DMS53 treated with DMSO at 0.1 percent for 48 hours (cell line): ENCODE measurements around the gene SH2D7.

ENCODE experiments used
- DNase-seq: peaks from one replicate; lab custom pipeline; 2025; ENCODE audit not compliant: unreplicated experiment; lab: John Stamatoyannopoulos, UW

SH2D7 gene

GRCh38 chr15:78060232-78060631, 32.1 kb upstream of the SH2D7 start:
- DNase-seq: no peak

DNA sequence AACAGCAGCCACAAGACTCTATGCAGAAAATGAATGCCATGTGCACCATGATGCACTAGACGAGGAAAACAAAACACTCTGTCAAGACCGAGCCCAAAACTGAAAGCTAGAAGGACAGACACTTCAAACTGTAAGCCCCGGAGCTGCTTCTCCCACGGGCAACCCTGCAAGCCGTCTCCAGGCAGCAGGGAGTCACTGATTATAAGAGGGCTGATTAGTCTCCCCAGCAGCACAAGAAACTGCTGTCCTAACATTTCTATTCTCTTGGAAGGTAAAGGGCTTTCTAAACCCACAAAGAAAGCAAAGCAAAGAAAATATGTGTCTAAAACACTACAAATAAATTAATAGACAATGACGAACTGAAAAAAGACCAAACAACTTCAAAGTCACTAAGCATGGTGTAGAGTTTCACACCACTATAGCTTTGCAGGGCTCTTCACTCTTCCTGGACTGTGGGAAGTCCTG, 30.4 kb upstream of the SH2D7 start:
- DNase-seq: peak; percentile 49

GRCh38 chr15:78063217-78063616, 29.1 kb upstream of the SH2D7 start:
- peak; percentile 3 for DNase-seq

DNA sequence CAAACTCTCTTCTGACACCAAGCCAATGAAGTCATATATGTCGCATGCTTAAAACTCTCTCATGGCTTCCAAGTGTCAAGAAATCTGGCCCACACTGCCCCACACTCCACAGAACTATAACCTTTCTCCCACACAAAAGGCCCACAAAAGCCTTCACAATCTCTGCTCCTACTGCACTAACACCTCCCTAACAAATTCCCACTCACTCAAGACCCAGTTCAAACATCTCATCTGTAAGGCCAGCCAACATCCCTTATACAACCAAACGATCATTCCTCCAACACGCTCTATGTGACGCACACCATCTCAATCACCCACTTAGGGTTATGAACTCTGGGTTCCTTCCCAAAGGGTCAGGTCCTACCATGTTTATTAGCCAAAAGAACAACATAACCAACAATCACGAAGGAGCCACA, 28.4 kb upstream of the SH2D7 start:
- no peak for DNase-seq

DNA sequence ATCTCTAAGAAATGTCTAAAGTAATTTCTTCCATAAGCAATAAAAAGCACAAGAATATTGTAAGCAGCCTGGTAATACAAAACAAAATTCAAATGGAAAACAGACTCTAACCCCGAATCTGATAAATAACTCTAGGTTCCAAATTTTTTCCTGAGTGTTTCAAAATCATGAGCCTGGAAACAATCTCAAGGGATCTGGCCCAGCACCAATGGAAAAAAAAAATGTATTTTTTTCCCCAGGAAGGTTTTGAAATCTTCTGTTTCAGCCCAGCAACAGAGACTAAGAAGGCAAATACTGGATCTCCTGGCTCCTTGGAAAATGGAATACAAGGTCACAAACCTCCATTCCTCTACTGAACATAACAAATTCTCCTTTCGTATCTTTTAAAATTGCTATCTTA, 27.8 kb upstream of the SH2D7 start:
- no peak for DNase-seq

DNA sequence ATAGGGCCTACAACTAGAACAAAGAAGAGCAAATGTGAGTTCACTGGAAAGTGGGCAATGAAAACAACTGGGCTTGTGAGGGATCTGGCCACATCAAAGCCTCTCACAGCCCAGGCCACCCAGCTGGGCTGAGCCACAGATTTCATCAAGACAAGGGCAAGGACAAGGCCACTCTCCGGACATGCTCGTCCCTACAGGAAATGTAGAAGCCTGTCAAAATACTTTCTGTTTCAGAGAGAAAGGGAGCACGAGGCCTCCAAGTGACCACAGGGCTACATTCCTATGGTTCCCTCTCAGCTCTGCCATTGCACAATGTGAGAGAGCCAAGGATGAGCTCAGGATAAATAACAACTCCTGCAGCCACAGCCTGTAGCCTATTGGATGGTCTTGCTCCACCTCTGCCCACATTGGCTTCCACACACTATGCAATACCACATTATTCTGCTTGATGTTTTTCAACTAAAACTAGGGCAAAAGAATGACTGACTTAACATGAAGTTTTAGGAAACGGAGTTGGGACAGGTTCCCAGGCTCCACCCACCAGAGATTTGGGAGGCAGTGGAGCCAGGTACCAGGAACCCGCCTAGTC, 27.0 kb upstream of the SH2D7 start:
- DNase-seq: no peak

- no peak for DNase-seq
These were observed 26.1 kb upstream of the SH2D7 start for GRCh38 chr15:78065973-78066946.

DNA sequence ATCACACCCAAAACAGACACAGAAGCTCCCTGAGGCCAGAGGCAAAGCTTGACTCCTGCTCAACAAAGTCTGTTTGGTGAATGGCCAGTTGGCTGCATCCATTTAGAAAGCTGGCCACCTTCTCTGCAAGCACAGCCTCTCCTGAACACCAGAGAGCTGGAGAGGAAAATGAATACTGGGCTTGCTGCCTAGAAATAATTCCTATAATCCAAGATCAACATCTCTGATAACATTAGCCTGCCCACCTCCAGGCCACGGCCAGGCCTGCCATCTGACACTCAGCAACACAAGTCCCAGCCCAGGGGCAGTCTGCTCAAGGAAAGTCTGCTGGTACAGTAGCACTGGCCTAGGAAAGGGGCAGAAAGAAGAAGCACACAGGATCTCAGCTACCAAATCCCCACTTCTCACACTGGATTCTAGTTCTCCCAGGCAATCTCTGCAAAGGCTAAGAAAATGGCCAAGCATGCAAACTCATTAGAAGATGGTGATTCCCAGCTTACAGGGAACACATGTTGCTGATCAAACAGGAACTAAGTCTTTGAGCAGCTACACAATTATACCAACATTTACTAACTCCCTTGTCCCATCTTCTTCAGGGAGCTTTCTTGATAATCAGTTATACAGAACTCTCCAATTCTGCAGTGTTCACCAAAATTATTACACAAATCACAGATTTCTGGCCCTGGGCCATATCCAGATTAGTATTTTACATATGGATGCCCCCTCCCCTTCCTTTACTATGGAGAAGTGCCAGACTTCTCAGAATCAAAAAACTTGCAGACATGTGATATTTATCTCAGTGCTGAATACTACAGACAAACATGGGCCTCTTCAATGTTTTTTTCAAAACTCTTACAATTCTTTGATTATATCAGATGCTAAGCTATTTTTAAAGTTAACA, 24.8 kb upstream of the SH2D7 start:
- no peak for DNase-seq

DNA sequence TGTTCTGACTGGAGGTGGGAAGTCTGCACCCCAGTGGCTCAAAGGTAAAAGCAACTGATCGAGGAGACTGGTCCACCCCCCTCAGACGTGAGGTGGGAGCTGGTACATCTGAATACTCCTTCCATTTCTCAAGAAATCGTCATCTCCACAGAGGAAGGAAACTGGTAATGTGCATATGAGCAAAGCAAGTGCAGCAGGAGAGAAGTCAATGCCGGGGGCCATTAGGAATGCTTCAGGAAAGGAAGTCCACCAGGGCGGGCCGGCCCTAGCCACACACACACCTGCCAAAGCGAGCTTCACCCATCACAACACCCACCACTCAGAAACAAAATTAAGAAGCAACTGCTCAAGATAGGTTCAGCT, 23.3 kb upstream of the SH2D7 start:
- DNase-seq: no peak

DNA sequence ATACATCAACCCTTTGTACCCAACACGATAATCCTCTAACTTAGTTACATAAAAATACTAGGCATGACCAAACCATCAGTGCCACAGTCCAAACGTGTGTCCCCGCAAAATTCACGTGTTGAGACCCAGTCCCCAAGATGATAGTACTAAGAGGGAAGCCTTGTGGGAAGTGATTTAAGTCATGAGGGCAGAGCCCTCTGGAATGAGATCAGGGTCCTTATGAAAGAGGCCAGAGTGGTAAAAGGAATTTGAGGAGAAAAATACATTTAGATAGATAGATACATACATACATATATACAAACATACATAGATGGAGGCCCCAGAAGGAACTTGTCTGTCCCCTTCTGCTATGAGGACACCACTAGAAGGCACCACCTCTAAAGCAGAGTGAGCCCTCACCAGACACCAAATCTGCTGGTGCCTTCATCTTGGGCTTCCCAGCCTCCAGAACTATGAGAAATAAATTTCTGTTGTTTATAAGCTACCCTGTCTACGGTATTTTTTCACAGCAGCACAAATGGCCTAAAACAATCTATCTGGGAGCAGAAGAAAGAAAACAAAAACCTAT, 22.8 kb upstream of the SH2D7 start:
- DNase-seq: no peak

- DNase-seq: peak; percentile 19
These were observed 22.2 kb upstream of the SH2D7 start for GRCh38 chr15:78070049-78070700.

- no peak for DNase-seq
These were observed 21.0 kb upstream of the SH2D7 start for GRCh38 chr15:78071383-78071782.

DNA sequence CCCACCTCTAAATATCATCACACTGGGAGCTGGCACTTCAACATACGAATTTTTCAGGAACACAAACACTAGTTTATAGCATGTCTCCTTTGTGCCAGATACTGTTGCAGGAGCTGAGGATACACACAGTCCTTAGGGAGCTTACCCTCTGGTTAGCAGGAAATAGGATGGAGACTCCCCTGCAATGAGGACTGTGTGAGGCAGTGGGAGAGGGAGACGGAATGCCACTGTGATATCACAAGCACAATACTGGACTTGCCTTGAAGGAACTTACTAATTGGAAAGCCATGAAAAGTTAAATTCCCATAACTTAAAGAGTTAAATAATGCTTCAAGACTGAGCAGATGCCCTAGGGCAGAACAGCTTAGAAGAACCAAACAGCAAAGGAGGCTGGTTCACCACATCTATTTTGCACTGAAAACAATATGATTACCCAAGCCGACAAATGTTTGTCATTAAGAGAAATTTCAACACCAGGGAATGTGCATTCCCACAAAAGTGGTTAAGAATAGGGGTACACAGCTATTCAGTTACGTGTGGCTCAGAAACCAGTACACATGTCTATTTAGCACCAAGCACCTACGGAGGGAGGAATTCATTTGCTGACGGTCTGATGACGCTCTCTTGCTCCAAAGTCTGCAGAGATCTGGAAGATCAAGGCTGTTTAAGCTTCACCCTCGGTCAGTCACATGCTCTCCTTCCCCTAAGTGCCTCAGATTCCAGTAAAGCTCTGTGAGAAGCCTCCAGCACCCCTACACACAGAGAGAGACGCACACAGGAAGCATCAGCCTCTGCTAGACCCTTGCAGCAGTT, 20.1 kb upstream of the SH2D7 start:
- DNase-seq: no peak

GRCh38 chr15:78073046-78073787, 19.1 kb upstream of the SH2D7 start:
- no peak for DNase-seq

DNA sequence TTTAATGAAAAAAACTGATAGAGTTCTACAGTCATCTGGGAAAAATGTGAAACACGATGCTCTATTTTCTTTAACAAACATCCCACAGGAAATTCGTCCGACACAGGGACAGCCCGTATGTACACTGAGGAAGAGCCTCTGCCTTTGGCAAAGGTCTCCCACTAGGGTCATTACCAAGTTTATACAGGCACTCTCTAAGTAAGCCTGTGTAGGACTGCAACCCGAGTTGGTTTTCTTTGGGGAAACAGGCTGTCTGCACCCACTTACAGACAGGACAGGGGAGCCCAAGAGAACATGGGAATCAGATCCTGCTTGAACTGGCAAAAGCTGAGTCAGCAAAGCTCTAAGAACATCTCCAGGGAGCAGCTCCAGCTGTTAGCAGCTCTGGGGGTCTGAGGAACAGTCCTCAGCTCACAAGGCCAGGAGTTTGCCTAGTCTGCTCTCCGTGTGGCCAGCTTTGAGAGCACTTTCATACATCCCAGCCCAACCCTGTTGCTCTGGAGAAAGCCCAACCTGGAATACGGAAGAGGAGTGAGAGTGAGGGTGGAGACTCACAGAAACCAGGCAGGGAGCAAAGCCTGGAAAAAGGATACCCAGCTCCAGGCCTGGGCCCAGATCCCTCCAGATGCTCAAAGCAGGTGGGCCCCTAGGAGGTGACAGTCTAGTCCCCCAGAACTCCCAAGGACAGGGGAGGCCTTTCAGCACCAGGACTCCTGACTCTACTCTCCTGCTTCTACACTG, 16.7 kb upstream of the SH2D7 start:
- DNase-seq: peak; percentile 10

DNA sequence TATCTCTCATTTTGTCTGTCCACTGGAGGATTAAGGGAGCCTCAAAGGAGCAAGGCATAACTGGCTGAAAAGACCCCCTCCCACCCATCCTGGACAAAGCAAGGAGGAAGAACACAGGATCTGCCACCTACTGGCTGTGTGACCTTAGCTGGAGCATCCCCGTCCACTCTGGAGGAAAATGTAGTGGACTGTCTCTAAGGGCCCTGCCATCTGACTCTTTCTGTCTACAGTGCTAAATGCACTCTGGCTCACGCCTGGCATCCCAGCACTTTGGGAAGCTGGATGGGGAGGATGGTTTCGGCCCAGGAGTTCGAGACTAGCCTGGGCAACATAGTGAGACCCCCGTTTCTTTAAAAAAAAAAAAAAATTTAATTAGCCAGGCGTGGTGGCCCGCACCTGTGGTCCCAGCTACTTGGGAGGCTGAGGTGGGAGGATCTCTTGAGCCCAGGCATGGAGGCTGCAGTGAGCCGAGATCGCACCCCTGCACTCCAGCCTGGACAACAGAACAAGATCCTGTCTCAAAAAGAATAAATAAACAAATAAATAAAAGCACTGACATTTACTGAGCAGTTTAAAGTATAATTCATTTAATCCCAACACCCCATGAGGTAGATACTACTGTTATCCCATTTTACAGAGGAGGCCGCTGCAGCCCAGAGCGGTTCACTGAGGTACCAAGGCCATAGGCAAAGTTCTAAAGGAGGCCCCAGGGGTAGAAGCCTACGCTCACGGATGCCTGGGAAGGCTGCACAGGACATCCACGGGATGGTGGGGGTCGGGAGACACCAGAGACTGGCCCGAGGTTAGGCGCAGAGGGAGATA, 15.9 kb upstream of the SH2D7 start:
- no peak for DNase-seq

DNA sequence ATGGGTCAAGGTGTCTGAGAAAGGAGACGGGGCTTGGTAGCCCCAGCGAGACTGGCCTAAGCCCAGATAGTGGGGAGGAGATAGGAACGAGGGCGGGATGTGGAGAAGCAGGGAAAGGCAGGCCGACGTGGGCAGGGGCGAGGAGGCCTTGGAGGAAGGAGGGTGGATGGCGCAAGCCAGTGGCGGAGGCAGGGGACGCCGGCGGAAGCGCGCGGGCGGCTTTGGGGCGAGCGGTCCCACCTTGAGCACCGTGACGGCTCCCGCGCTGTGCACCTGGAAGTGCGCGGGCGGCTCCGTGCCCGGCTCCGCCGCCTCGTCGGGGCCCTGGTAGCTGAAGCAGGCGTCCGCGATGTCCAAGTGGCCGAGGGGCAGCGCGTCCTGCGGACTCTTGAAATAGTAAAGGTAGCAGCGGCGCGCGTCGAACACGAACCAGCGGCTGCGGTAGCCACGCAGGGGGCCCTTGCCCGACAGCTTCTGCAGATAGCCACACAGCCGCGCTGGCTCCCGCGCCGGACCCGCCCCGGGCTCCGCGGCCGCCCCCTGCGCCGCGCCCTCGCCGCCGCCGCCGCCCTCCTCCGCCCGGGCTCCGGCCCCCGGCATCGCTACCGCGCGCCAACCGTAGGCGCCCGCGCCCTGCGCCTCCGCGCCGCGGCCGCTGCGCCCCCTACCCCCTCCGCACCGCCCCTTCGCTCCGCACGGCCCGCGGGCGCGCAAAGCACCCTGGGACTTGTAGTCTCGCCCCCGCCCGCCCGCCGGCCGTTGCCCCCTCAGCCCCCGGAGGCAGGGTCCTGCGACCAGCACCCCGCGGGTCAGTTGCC, 15.1 kb upstream of the SH2D7 start, which contains the start of gene TBC1D2B:
Gene TBC1D2B (minus strand): TSS at position 659 of the 818 bp plus-strand sequence. CDS start 59 bp downstream, at position 600.
- no peak for DNase-seq
